Posterior cingulate gyrus (tissue), 11 donors: ENCODE results near the gene ZC3H14.

Experiments
- DNase-seq, 10 donors: peaks; one replicate each; pipeline versions ENCODE4 v3.0.0 to v3.0.0-alpha.2; 2020 to 2021; ENCODE audit warnings: mixed read lengths in 3 of 10
- intact Hi-C: fragments of 100-400 bp; cut with DNase I; formaldehyde crosslinking; loops from one replicate; pipeline ENCODE4 v1.15.1; 2023

Gene ZC3H14

DNA sequence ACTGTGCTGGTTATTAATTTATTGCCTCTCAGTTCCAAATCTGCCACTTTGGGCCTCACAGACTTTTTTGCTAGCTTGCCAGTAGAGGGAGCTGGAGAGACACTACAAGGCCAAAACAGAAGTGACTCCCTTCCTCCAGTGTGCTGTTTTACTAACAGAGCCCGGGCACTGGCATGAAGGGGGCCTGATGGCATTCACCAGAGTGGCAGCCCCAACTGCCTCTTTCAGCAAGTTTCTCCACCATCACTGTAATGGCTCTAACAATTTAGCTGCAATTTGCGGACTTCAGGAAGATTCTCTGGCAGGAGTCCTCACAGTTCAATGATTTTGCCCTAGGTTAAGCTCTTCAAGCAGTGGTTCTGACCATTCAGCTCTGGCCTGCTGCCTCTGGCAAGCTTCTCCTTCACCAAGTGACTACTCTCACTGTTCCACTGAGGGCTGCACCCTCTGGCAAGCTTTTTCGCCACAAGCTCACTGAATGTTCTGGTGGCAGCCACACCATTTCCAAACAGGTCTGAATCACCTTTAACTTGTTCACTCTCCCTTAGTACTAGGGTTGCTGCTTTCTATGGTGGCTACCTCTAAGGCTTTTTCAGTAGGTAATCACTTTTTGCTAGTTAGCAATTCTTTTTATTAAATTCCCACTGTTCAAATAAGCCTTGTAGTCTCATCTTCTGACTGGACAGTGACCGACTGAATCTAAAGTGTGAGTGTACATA, 104.9 kb downstream of the ZC3H14 start:
- intact Hi-C loops: loop anchor here (5.0 kb wide), 1 partner anchor 200 kb away; no protein-coding TSS in a partner anchor
- DNase-seq: peak in 7 of 10 donors; percentile 33 to 85 (median 46)

DNA sequence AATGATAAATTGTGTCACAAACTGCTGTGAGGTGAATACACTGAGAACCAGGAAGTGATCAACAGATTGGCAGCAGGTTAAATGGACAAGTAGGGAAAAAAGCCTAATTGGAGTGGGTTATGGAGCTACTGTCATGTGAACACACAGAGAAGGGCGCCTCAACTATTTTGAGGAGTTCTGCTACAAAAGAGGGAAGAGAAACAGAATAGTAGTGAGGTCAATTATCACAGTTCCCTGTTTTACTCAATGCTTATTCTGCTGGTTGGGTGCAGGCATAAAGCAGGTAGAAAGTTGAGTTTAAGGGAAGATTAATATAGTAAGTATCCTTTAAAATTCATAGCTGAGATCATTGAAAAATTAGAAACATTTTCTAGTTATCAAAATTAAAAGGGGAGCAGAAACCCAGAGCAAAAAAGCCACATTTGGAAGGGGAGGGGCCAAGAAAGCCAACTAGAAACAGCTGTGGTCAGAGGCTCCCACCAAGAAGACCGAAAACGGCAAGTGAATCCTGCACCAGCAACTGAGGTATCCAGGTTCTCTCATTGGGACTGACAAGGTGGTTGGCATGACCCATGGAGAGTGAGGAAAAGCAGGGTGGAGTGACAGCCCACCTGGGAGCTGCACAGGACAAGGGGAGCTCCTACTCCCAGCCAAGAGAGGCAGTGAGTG, 105.7 kb downstream of the ZC3H14 start:
- no peak for DNase-seq
- intact Hi-C loops: loop anchor here (5.0 kb wide), 1 partner anchor 199 kb away; no protein-coding TSS in a partner anchor

GRCh38 chr14:88669346-88669745, 106.5 kb downstream of the ZC3H14 start:
- DNase-seq: no peak
- intact Hi-C loops: loop anchor here (5.0 kb wide), 1 partner anchor 198 kb away; no protein-coding TSS in a partner anchor
